ENCODE results near the gene SEL1L2. TPM values are rescaled to one million over a fixed set of nuclear protein-coding genes. Genes with fewer than 3 reads are reported as not detected.

The SEL1L2 gene
- total and polyA plus RNA-seq, 4 donors = 0.95 to 6.3 TPM; not detected in 2

- no peaks in the 10 kb centered on the region for H3K27me3 ChIP-seq (ENCODE audit: control insufficient read depth in 1 of 2, insufficient read depth in 2 of 2, low read length in 1 of 2)
- H3K36me3 ChIP-seq (ENCODE audit: control insufficient read depth in 1 of 2, insufficient read depth in 2 of 2, low read length in 1 of 2) = peaks cover 17 to 18% of the 10 kb centered on the region in 2 donors
- intact Hi-C loops (cut with DNase I) = no loop called here
- no peaks in the 10 kb centered on the region for H3K9me3 ChIP-seq (ENCODE audit: control insufficient read depth, low read length)
- DNase-seq (no peak), ATAC-seq (ENCODE audit: low FRiP score) (no peak)
- 50 to 67% methylated on average over 3 of the region's 3 CpGs for WGBS, 2 donors
- no peak overlapping the region for H3K4me3 ChIP-seq (ENCODE audit: low read length in 2 of 2)
- no peaks in the 10 kb centered on the region for H3K4me1 ChIP-seq (ENCODE audit: control insufficient read depth in 1 of 2, insufficient read depth in 2 of 2, low read length in 2 of 2)
- H3K27ac ChIP-seq (ENCODE audit: low read depth in 1 of 2, low read length in 2 of 2) = no peak overlapping the region
These were observed 176.5 kb downstream of the SEL1L2 start for GRCh38 chr20:13813910-13814309.

- no peak overlapping the region for H3K4me3 ChIP-seq (ENCODE audit: low read length in 2 of 2)
- no peaks in the 10 kb centered on the region for H3K27me3 ChIP-seq (ENCODE audit: control insufficient read depth in 1 of 2, insufficient read depth in 2 of 2, low read length in 1 of 2)
- peaks cover 18 to 20% of the 10 kb centered on the region in 2 donors for H3K36me3 ChIP-seq (ENCODE audit: control insufficient read depth in 1 of 2, insufficient read depth in 2 of 2, low read length in 1 of 2)
- H3K4me1 ChIP-seq (ENCODE audit: control insufficient read depth in 1 of 2, insufficient read depth in 2 of 2, low read length in 2 of 2) = no peaks in the 10 kb centered on the region
- DNase-seq = no peak
- no peak for ATAC-seq (ENCODE audit: low FRiP score)
- H3K9me3 ChIP-seq (ENCODE audit: control insufficient read depth, low read length) = no peaks in the 10 kb centered on the region
- intact Hi-C loops (cut with DNase I) = no loop called here
- H3K27ac ChIP-seq (ENCODE audit: low read depth in 1 of 2, low read length in 2 of 2) = no peak overlapping the region
These were observed 180.0 kb downstream of the SEL1L2 start for GRCh38 chr20:13810446-13810845.

- H3K36me3 ChIP-seq (ENCODE audit: control insufficient read depth in 1 of 2, insufficient read depth in 2 of 2, low read length in 1 of 2) = peaks cover 16 to 20% of the 10 kb centered on the region in 2 donors
- H3K27me3 ChIP-seq (ENCODE audit: control insufficient read depth in 1 of 2, insufficient read depth in 2 of 2, low read length in 1 of 2) = no peaks in the 10 kb centered on the region
- no peak for DNase-seq
- no peak overlapping the region for H3K27ac ChIP-seq (ENCODE audit: low read depth in 1 of 2, low read length in 2 of 2)
- no peak overlapping the region for H3K4me3 ChIP-seq (ENCODE audit: low read length in 2 of 2)
- H3K4me1 ChIP-seq (ENCODE audit: control insufficient read depth in 1 of 2, insufficient read depth in 2 of 2, low read length in 2 of 2) = no peaks in the 10 kb centered on the region
- 92 to 94% methylated on average over 3 of the region's 3 CpGs for WGBS, 2 donors
- intact Hi-C loops (cut with DNase I) = no loop called here
- ATAC-seq (ENCODE audit: low FRiP score) = no peak
- no peaks in the 10 kb centered on the region for H3K9me3 ChIP-seq (ENCODE audit: control insufficient read depth, low read length)
These were observed 180.6 kb downstream of the SEL1L2 start for GRCh38 chr20:13809855-13810254.

GRCh38 chr20:13809373-13809772, 181.0 kb downstream of the SEL1L2 start:
- Histone ChIP-seq H3K9me3 (ENCODE audit: control insufficient read depth, low read length) (no peaks in the 10 kb centered on the region), H3K4me3 (ENCODE audit: low read length in 2 of 2) (no peak overlapping the region), H3K27me3 (ENCODE audit: control insufficient read depth in 1 of 2, insufficient read depth in 2 of 2, low read length in 1 of 2) (no peaks in the 10 kb centered on the region), H3K4me1 (ENCODE audit: control insufficient read depth in 1 of 2, insufficient read depth in 2 of 2, low read length in 2 of 2) (no peaks in the 10 kb centered on the region), H3K36me3 (ENCODE audit: control insufficient read depth in 1 of 2, insufficient read depth in 2 of 2, low read length in 1 of 2) (peaks cover 16 to 18% of the 10 kb centered on the region in 2 donors), H3K27ac (ENCODE audit: low read depth in 1 of 2, low read length in 2 of 2) (no peak overlapping the region)
- ATAC-seq (ENCODE audit: low FRiP score) (no peak), DNase-seq (no peak)
- WGBS, 2 donors = 91 to 93% methylated on average over 2 of the region's 2 CpGs
- intact Hi-C loops (cut with DNase I) = no loop called here

- peak; percentile 84 to 86 for DNase-seq
- intact Hi-C loops (cut with DNase I) = no loop called here
- Histone ChIP-seq H3K36me3 (ENCODE audit: control insufficient read depth in 1 of 2, insufficient read depth in 2 of 2, low read length in 1 of 2) (peaks cover 2 to 3% of the 10 kb centered on the region in 2 donors), H3K27ac (ENCODE audit: low read depth in 1 of 2, low read length in 2 of 2) (no peak overlapping the region), H3K9me3 (ENCODE audit: control insufficient read depth, low read length) (no peaks in the 10 kb centered on the region), H3K4me1 (ENCODE audit: control insufficient read depth in 1 of 2, insufficient read depth in 2 of 2, low read length in 2 of 2) (no peaks in the 10 kb centered on the region), H3K4me3 (ENCODE audit: low read length in 2 of 2) (no peak overlapping the region), H3K27me3 (ENCODE audit: control insufficient read depth in 1 of 2, insufficient read depth in 2 of 2, low read length in 1 of 2) (no peaks in the 10 kb centered on the region)
- ATAC-seq (ENCODE audit: low FRiP score) = peak; percentile 74
- WGBS, 2 donors = 3 to 4% methylated on average over 7 of the region's 7 CpGs
These were observed 189.7 kb downstream of the SEL1L2 start for GRCh38 chr20:13800728-13801134.

GRCh38 chr20:13799974-13800373, 190.4 kb downstream of the SEL1L2 start:
- WGBS, 2 donors = 87% methylated on average over 2 of the region's 2 CpGs
- Histone ChIP-seq H3K4me3 (ENCODE audit: low read length in 2 of 2) (no peak overlapping the region), H3K27me3 (ENCODE audit: control insufficient read depth in 1 of 2, insufficient read depth in 2 of 2, low read length in 1 of 2) (no peaks in the 10 kb centered on the region), H3K36me3 (ENCODE audit: control insufficient read depth in 1 of 2, insufficient read depth in 2 of 2, low read length in 1 of 2) (peaks cover 2 to 3% of the 10 kb centered on the region in 2 donors), H3K4me1 (ENCODE audit: control insufficient read depth in 1 of 2, insufficient read depth in 2 of 2, low read length in 2 of 2) (no peaks in the 10 kb centered on the region), H3K9me3 (ENCODE audit: control insufficient read depth, low read length) (no peaks in the 10 kb centered on the region), H3K27ac (ENCODE audit: low read depth in 1 of 2, low read length in 2 of 2) (peak overlapping the region in 1 of 2 donors; percentile 44)
- DNase-seq = no peak
- ATAC-seq (ENCODE audit: low FRiP score) = no peak
- intact Hi-C loops (cut with DNase I) = no loop called here

Other genes with a start within 250 kb of the SEL1L2 start
- 10 to 100 TPM; 14.3 to 18.2 TPM for gene ESF1, start 205.7 kb downstream of the SEL1L2 start, total RNA-seq
- 10 to 100 TPM in 1 of 2 donors, 1 to 10 TPM in 1; 6.8 to 14.4 TPM for gene ESF1, start 205.7 kb downstream of the SEL1L2 start, polyA plus RNA-seq
- 10 to 100 TPM; 24.3 to 27.0 TPM for gene NDUFAF5, start 205.6 kb downstream of the SEL1L2 start, total RNA-seq
- gene NDUFAF5, start 205.6 kb downstream of the SEL1L2 start, polyA plus RNA-seq = 10 to 100 TPM; 23.5 to 25.7 TPM
- 10 to 100 TPM in 1 of 2 donors, 1 to 10 TPM in 1; 6.2 to 11.2 TPM for gene MACROD2, start 4.9 kb upstream of the SEL1L2 start, total RNA-seq
- gene MACROD2, start 4.9 kb upstream of the SEL1L2 start, polyA plus RNA-seq = 1 to 10 TPM in 1 of 2 donors, under 1 TPM in 1; 0.90 to 3.4 TPM